Measurements from ENCODE around the gene FASN. TPM values are rescaled to one million over a fixed set of nuclear protein-coding genes. Genes with fewer than 3 reads are reported as not detected.

FASN gene
- total and polyA plus RNA-seq, 2 of the 13 experiments (the other 11 are each of a cell fraction or from before 2014, with no cell fraction given): 51.7 to 101 TPM

GRCh38 chr17:82056729-82057621 lies 41.1 kb downstream of the FASN start (continued):
- TF ChIP-seq NFAT5 (CRISPR knock-in tag; IDR thresholded peaks at IDR 0.05): no peak
- no peak for TF ChIP-seq PCBP2 (optimal IDR thresholded peaks at IDR 0.05; ENCODE audit: low read depth, low read length, poor library complexity, severe bottlenecking)
- no peak for TF ChIP-seq GPN1 (CRISPR knock-in tag; IDR thresholded peaks at IDR 0.05; ENCODE audit: borderline replicate concordance)
- TF ChIP-seq ZNF280D (CRISPR knock-in tag; IDR thresholded peaks at IDR 0.05): peak; percentile 19; the same call in 1 of the 2 replicates
- TF ChIP-seq NCOA5 (CRISPR knock-in tag; IDR thresholded peaks at IDR 0.05): no peak
- no peak for TF ChIP-seq HNRNPK (IDR thresholded peaks at IDR 0.05; ENCODE audit: low read depth, low read length, poor library complexity, severe bottlenecking)
- TF ChIP-seq ZNF781 (CRISPR knock-in tag; IDR thresholded peaks at IDR 0.05; ENCODE audit: borderline replicate concordance, not compliant biosample characterization): no peak
- no peak for TF ChIP-seq HMGXB3 (CRISPR knock-in tag; IDR thresholded peaks at IDR 0.05; ENCODE audit: borderline replicate concordance)
- no peak for TF ChIP-seq HOXA9 (CRISPR knock-in tag; IDR thresholded peaks at IDR 0.05; ENCODE audit: borderline replicate concordance)
- TF ChIP-seq ZNF17 (CRISPR knock-in tag; IDR thresholded peaks at IDR 0.05): no peak
- no peak for TF ChIP-seq LRRFIP1 (CRISPR knock-in tag; conservative IDR thresholded peaks at IDR 0.05)

All from HepG2 (cell line).